Esophagus squamous epithelium (tissue), 5 donors: ENCODE data around the gene TRIM31. TPM values are rescaled to one million over a fixed set of nuclear protein-coding genes. Genes with fewer than 3 reads are reported as not detected.

Experiments used
- DNase-seq: peaks from one replicate; lab custom pipeline; 2025; lab: John Stamatoyannopoulos, UW
- H3K27ac ChIP-seq, 4 donors: fragments of 200-600 bp; sonication (generic); one replicate each; pipeline ENCODE4 v1.5.1; 2016 to 2019; ENCODE audit warnings: mild to moderate bottlenecking in 1 of 4
- H3K27me3 ChIP-seq, 4 donors: fragments of 200-600 bp; sonication (generic); 1 replicate in 3 of 4; 2 replicates in 1 of 4; pipeline versions ENCODE4 v1.5.1 to v1.6.0; 2017 to 2021; ENCODE audit warnings: antibody characterized with exemption in 1 of 4
- H3K36me3 ChIP-seq, 3 donors: fragments of 200-600 bp; sonication (generic); one replicate each; pipeline ENCODE4 v1.5.1; 2016 to 2019
- H3K4me1 ChIP-seq, 3 donors: fragments of 200-600 bp; sonication (generic); one replicate each; pipeline ENCODE4 v1.5.1; 2017 to 2019
- H3K4me3 ChIP-seq, 4 donors: fragments of 200-600 bp; sonication (generic); 1 replicate in 3 of 4; 2 replicates in 1 of 4; pipeline ENCODE4 v1.5.1; 2016 to 2019; ENCODE audit warnings: mild to moderate bottlenecking in 2 of 4, moderate library complexity in 1 of 4
- H3K9me3 ChIP-seq, 3 donors: fragments of 200-600 bp; sonication (generic); one replicate each; pipeline ENCODE4 v1.5.1; 2016 to 2019
- POLR2A ChIP-seq, 4 donors: fragments of 450-650 bp; IDR thresholded peaks; one replicate each; pipeline ENCODE4 v1.6.1; 2017; ENCODE audit warnings: antibody characterized with exemption in 4 of 4, mild to moderate bottlenecking in 4 of 4, moderate library complexity in 3 of 4
- WGBS, 2 donors: methylation state at CpG; one replicate each; pipeline ENCODE4 v1.1.5; 2018; 5-methylcytosine and 5-hydroxymethylcytosine counted together
- intact Hi-C: fragments of 100-400 bp; cut with DNase I; formaldehyde crosslinking; loops from one replicate; pipeline ENCODE4 v1.15.0; 2022
- total RNA-seq, 4 donors: library from RNA; depleted of rRNA; stranded (reverse); fragments of >200 nt; gene quantifications; one replicate each; pipeline ENCODE4 v1.1.0, GENCODE V29; 2016
- TF ChIP-seq, protein P1 (sequence below), 6 experiments: fragments of 450-650 bp in 4 of 6; fragments of 200-600 bp in 2 of 6; sonication (generic) in 2 of 6; IDR thresholded peaks; one replicate each; pipeline ENCODE4 v1.5.1; 2016 to 2019; ENCODE audit warnings: antibody characterized with exemption in 6 of 6, mild to moderate bottlenecking in 4 of 6, moderate library complexity in 4 of 6
- donor health status: DM: yes; HTN: yes; CAD: no.

The TRIM31 gene
- total RNA-seq, 4 donors from 2014 or later = 0.23 TPM; not detected in 3

DNA sequence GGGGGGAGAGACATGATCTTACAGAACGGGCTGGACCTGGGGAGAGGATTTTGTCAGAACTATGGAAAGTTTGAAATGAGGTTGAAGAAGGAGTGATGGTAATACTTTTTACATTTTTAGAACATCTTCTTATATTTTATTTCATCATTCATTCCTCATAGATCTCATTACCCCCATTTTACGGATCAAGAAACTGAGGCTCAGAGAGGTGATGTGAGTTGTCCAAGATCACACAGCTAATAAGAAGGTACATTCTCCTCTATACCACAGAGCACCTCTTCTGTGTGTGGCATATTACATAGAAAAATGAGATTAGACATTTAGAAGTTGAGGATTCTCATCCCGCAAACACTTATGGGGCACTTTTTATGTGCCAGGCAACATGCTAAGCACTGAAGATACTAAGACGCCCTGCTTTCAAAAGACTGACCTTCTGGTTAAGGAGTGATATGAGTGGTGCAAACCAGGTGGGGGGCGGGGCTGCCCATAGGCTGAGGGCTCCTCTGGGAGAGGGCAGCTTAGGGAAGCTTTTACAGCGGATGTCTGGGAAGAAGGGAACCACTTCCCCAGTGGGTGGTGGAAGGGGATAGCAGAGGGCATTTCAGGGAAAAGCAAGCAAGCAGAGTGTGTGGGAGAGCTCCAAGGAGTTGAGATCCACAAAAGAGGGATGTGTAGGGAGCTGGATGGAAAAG lies 19.9 kb downstream of the TRIM31 start:
- no peaks in the 10 kb centered on the region for H3K36me3 ChIP-seq
- H3K4me3 ChIP-seq = no peak overlapping the region
- peaks cover 0 to 13% (median 0%) of the 10 kb centered on the region in 3 donors for H3K4me1 ChIP-seq
- 53 to 78% methylated on average over 6 of the region's 6 CpGs for WGBS, 2 donors
- H3K27me3 ChIP-seq = peaks cover 0 to 95% (median 0%) of the 10 kb centered on the region in 4 donors
- no peak for DNase-seq
- TF ChIP-seq, protein P1, sequence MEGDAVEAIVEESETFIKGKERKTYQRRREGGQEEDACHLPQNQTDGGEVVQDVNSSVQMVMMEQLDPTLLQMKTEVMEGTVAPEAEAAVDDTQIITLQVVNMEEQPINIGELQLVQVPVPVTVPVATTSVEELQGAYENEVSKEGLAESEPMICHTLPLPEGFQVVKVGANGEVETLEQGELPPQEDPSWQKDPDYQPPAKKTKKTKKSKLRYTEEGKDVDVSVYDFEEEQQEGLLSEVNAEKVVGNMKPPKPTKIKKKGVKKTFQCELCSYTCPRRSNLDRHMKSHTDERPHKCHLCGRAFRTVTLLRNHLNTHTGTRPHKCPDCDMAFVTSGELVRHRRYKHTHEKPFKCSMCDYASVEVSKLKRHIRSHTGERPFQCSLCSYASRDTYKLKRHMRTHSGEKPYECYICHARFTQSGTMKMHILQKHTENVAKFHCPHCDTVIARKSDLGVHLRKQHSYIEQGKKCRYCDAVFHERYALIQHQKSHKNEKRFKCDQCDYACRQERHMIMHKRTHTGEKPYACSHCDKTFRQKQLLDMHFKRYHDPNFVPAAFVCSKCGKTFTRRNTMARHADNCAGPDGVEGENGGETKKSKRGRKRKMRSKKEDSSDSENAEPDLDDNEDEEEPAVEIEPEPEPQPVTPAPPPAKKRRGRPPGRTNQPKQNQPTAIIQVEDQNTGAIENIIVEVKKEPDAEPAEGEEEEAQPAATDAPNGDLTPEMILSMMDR (IDR thresholded peaks at IDR 0.05) = no peak
- TF ChIP-seq POLR2A (IDR thresholded peaks at IDR 0.05) = no peak
- H3K9me3 ChIP-seq = no peaks in the 10 kb centered on the region
- intact Hi-C loops = no loop called here
- H3K27ac ChIP-seq = no peak overlapping the region

DNA sequence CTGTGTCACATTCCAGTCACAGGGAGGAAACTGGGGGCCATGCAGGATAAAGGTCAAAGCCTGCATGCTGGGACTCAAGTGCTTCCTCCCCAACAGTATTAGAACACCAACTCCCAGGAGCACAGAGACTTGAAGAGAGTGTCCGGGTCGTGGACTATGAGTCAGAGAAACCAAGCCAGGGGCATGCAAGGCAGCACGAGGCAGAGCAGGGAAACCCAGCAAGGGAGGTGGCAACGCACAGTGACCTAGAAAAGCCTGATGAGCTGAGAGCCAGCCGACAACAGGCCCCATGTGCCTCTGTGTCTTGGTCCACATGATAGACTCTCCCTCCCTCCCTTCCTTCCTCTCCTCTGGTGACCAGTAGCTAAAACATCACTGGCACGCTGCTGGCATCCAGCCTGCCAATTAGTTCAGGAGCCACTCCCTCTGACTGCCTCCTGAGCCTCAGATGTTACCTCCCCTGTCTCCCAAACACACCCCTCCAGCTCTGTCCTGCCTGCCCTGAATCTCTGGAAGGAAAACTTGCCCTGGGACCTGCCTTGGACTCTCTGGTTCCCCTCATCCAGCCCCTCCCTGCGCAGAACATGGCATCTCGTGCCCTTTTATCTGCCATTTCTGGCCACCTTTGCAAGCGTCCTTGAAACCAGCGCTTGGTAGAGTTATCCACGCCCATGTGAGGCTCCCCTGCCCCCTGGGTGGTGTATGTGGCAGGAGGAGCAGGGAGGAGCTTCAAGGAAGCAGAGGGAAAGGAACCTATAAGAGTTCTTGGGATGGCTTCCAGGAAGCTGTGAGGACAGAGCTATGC lies 21.1 kb downstream of the TRIM31 start:
- intact Hi-C loops = no loop called here
- TF ChIP-seq, protein P1 (IDR thresholded peaks at IDR 0.05) = no peak
- no peak overlapping the region for H3K4me3 ChIP-seq
- no peaks in the 10 kb centered on the region for H3K36me3 ChIP-seq
- H3K9me3 ChIP-seq = no peaks in the 10 kb centered on the region
- H3K27ac ChIP-seq = peak overlapping the region in 3 of 4 donors; percentile 32 to 72 (median 56)
- peaks cover 0 to 94% (median 0%) of the 10 kb centered on the region in 4 donors for H3K27me3 ChIP-seq
- peaks cover 0 to 13% (median 0%) of the 10 kb centered on the region in 3 donors for H3K4me1 ChIP-seq
- WGBS, 2 donors = 35 to 62% methylated on average over 8 to 11 of the region's 11 CpGs
- DNase-seq = no peak

DNA sequence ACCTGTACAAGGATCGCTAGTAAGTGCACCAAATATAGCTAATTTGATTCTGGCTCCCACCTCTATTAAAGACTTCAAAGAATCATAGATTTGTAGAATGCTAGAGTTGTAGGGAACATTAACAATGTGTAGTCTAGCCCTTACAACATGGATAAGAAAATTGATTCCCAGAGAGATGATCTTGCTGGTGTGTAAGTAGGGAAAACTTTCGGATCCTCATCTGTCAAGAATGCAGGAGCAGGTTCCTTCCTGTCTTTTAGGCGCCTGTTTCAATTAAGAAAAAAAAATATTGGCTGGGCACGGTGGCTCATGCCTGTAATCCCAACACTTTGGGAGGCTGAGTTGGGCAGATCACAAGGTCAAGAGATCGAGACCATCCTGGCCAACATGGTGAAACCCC lies 25.0 kb downstream of the TRIM31 start:
- intact Hi-C loops = no loop called here
- TF ChIP-seq, protein P1 (IDR thresholded peaks at IDR 0.05) = no peak
- TF ChIP-seq POLR2A (IDR thresholded peaks at IDR 0.05) = no peak
- 52 to 69% methylated on average over 5 of the region's 5 CpGs for WGBS, 2 donors
- Histone ChIP-seq H3K27me3 (peaks cover 0 to 64% (median 0%) of the 10 kb centered on the region in 4 donors), H3K4me1 (peaks cover 0 to 13% (median 0%) of the 10 kb centered on the region in 3 donors), H3K36me3 (no peaks in the 10 kb centered on the region), H3K9me3 (no peaks in the 10 kb centered on the region), H3K4me3 (no peak overlapping the region), H3K27ac (no peak overlapping the region)
- no peak for DNase-seq

DNA sequence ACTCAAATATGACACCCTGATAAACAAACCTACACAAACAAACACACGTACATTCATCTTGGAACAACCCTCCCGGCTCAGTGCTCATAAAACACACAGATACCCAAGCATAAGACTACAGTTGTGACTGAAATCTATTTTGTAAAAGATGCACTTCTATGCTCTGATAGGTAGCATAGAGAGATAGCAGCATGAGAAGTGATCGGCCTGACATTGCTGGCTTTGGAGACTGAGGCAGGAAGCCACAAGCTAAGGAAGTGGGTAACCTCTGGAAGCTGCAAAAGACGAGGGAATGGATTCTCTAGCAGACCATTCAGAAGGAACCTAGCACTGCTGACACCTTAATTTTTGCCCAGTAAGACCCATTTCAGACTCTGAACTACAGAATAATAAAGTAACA lies 35.7 kb downstream of the TRIM31 start:
- TF ChIP-seq, protein P1 (IDR thresholded peaks at IDR 0.05) = no peak
- TF ChIP-seq POLR2A (IDR thresholded peaks at IDR 0.05) = no peak
- H3K4me1 ChIP-seq = peaks cover 14 to 40% (median 15%) of the 10 kb centered on the region in 3 donors
- WGBS, 2 donors = 40% methylated on average over 4 of the region's 4 CpGs
- H3K27ac ChIP-seq = no peak overlapping the region
- H3K4me3 ChIP-seq = no peak overlapping the region
- H3K27me3 ChIP-seq = peaks cover 0 to 64% (median 5%) of the 10 kb centered on the region in 4 donors
- no peaks in the 10 kb centered on the region for H3K9me3 ChIP-seq
- intact Hi-C loops = no loop called here
- H3K36me3 ChIP-seq = peaks cover 0 to 6% (median 0%) of the 10 kb centered on the region in 3 donors
- DNase-seq = no peak
